Measurements from ENCODE around the gene KCNG3. TPM values are rescaled to one million over a fixed set of nuclear protein-coding genes. Genes with fewer than 3 reads are reported as not detected.

Gene KCNG3
- total RNA-seq, 1 donor from 2014 or later: not detected

DNA sequence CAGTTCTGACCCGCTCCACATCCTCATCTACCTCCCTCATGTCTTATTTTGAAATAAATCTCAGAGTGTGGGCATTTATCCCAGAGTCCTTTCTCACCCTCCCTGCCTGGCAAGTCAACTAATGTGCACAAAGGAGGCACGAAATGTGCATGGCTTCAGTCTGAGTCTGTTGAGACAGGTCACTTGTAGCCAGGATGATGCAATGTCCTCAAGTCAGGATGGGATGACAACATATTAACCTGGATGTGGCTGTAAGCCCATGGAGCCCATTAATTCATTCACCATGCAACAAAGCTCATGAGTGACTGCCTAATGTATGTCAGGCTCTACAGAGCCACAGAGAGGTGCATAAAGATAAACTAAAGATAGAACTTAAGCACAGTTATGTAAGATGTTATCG, 34.5 kb downstream of the KCNG3 start:
- TF ChIP-seq CTCF (conservative IDR thresholded peaks at IDR 0.05): no peak
- Mint-ChIP-seq H3K27me3 (ENCODE audit: low read depth) (peaks cover 2% of the 10 kb centered on the region), H3K27ac (ENCODE audit: unreplicated experiment) (peak overlapping the region; percentile 73), H3K9me3 (no peaks in the 10 kb centered on the region), H3K4me1 (no peaks in the 10 kb centered on the region), H3K36me3 (ENCODE audit: low read depth) (no peaks in the 10 kb centered on the region), H3K4me3 (no peak overlapping the region)
- no peak for DNase-seq (ENCODE audit: low read depth, low spot score)

DNA sequence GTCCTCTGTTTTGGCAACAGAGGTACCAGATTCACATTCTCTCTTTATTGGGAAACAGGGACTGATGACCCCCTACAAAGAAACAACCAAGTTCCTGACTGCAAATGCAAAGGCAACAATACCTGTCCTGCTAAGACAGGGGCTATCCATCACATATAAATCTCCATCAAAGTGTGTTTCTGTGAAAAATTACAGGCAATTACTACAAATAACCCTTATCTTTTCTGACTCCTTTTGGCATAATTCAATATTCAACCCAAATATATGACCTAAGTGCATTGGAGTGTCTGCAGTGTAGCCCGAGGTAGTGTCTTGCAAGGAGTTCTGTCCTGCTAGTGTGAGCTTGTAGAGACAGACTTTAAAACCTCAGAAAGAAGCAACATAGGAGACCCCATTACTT, 35.4 kb downstream of the KCNG3 start:
- peaks cover 2% of the 10 kb centered on the region for H3K27me3 Mint-ChIP-seq (ENCODE audit: low read depth)
- H3K27ac Mint-ChIP-seq (ENCODE audit: unreplicated experiment): no peak overlapping the region
- DNase-seq (ENCODE audit: low read depth, low spot score): no peak
- no peaks in the 10 kb centered on the region for H3K4me1 Mint-ChIP-seq
- H3K36me3 Mint-ChIP-seq (ENCODE audit: low read depth): no peaks in the 10 kb centered on the region
- no peak overlapping the region for H3K4me3 Mint-ChIP-seq
- no peaks in the 10 kb centered on the region for H3K9me3 Mint-ChIP-seq
- no peak for TF ChIP-seq CTCF (conservative IDR thresholded peaks at IDR 0.05)

DNA sequence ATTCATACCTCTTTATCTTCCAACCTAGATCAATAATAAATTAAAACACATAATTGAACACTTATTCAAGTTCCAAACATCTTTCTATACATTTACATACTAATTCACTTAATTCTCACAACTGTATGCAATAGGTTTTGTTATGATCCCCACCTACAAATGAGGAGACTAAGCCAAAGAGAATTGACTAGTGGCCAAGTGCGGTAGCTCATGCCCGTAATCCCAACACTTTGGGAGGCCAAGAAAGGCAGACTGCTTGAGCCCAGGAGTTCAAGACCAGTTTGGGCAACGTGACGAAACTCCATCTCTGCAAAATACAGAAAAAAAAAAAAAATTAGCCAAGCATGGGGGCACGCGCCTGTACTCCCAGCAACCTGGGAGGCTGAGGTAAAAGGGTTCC, 36.8 kb downstream of the KCNG3 start:
- no peak overlapping the region for H3K4me3 Mint-ChIP-seq
- peak; percentile 48 for TF ChIP-seq CTCF (conservative IDR thresholded peaks at IDR 0.05)
- no peaks in the 10 kb centered on the region for H3K9me3 Mint-ChIP-seq
- no peak for DNase-seq (ENCODE audit: low read depth, low spot score)
- H3K27ac Mint-ChIP-seq (ENCODE audit: unreplicated experiment): no peak overlapping the region
- H3K27me3 Mint-ChIP-seq (ENCODE audit: low read depth): peaks cover 2% of the 10 kb centered on the region
- no peaks in the 10 kb centered on the region for H3K4me1 Mint-ChIP-seq
- H3K36me3 Mint-ChIP-seq (ENCODE audit: low read depth): no peaks in the 10 kb centered on the region

DNA sequence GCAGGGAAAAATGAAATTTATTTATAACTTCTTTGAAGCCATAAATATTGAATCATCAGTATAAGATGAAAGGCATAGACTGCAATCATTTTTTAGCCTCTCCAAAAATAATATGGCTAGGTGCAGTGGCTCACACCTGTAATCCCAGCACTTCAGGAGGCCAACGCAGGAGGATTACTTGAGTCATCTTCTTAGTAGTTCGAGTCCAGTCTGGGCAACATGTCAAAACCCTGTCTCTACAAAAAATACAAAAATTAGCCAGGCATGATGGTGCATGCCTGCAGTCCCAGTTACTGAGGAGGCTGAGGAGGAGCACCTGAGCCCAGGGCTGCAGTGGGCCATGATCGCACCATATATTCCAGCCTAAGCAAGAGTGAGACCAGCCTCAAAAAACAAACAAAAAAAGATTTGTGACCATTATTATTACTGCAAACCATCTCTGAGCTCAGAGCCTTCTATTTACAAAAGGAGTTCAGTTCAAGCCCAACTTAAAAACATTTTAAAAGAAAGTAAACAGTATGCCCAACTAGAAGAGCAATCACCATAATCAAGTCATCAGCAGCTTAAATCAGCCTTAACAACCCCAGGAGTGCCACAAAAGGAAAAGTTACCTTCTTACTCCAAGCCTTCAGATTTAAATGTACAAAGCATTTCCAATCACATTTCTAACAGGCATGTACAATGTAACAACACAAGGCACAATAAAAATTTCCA, 37.5 kb downstream of the KCNG3 start:
- Mint-ChIP-seq H3K4me3 (no peak overlapping the region), H3K27ac (ENCODE audit: unreplicated experiment) (no peak overlapping the region), H3K36me3 (ENCODE audit: low read depth) (no peaks in the 10 kb centered on the region), H3K9me3 (no peaks in the 10 kb centered on the region), H3K4me1 (no peaks in the 10 kb centered on the region), H3K27me3 (ENCODE audit: low read depth) (peaks cover 2% of the 10 kb centered on the region)
- no peak for TF ChIP-seq CTCF (conservative IDR thresholded peaks at IDR 0.05)
- no peak for DNase-seq (ENCODE audit: low read depth, low spot score)

GRCh38 chr2:42452545-42452944, 41.2 kb downstream of the KCNG3 start:
- DNase-seq (ENCODE audit: low read depth, low spot score): no peak
- Mint-ChIP-seq H3K27ac (ENCODE audit: unreplicated experiment) (no peak overlapping the region), H3K27me3 (ENCODE audit: low read depth) (no peaks in the 10 kb centered on the region), H3K4me1 (no peaks in the 10 kb centered on the region), H3K9me3 (no peaks in the 10 kb centered on the region), H3K36me3 (ENCODE audit: low read depth) (no peaks in the 10 kb centered on the region), H3K4me3 (no peak overlapping the region)
- no peak for TF ChIP-seq CTCF (conservative IDR thresholded peaks at IDR 0.05)
